GM19455 (cell line): ENCODE measurements around the gene ARL6IP1.
A peak's percentile ranks its signal among the peaks of the same experiment; 100 is the strongest.
"Not testable (repeated sequence)": the region's sequence is repeated elsewhere in the genome, so short reads cannot be mapped to it uniquely, and the experiment has no call there.

Experiments used
- ATAC-seq: cut with Tn5 transposase; IDR thresholded peaks from one replicate; pipeline ENCODE4 v1.9.1; 2021; ENCODE audit not compliant: unreplicated experiment

Gene ARL6IP1

DNA sequence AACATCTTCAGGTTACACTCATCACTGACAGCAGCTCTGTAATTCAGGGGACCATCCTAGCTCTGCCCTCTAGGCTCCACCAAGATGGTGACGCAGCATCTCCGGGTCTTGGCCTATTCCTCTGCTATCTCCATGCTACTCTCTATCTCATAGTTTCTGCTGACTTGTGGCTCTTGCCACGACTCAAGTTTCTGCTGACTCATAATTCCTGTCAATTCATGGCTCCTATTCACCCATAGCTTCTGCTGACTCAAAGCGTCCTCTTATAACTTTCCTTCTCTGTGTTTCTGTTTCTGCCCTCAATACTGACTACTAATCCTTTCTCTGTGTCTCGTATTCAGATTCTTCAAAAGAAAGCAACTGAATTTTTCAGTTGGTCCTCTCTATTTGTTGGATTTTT lies 38.6 kb downstream of the ARL6IP1 start:
- peak; percentile 47 for ATAC-seq

GRCh38 chr16:18759598-18760520 lies 41.5 kb downstream of the ARL6IP1 start:
- peak; percentile 53 for ATAC-seq

DNA sequence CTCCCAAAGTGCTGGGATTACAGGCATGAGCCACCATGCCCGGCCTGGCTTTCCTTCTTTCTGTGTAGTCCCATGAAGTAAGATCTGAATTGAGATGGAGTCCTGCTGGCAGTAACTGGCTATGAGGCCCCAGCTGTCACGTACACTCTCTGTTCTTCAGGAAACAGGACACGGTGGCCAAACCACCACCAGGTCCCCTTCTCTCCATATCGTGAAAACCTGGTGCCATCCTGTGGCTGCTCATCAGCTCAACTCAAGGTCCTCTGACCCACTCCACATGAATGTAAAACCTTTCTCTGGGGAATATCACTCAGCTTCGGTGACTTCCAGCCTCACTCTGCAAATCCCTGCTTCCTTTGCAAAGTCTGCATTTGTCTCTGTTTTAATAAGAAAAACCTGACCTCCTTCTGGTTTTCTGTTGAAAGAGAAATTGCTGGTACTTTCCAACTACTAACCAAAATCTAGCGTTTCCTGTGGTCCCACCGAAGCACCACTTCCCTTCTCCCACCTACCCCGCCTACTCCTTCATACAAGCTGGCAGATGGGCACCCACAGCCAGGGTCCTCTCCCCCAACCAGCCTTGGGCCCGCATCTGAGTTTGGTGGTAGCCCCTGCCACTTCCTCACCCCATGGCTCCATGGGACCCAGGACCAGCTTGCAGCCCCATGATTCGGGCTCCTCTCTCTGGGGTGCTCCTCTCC lies 43.2 kb downstream of the ARL6IP1 start:
- ATAC-seq, result not testable (repeated sequence)

DNA sequence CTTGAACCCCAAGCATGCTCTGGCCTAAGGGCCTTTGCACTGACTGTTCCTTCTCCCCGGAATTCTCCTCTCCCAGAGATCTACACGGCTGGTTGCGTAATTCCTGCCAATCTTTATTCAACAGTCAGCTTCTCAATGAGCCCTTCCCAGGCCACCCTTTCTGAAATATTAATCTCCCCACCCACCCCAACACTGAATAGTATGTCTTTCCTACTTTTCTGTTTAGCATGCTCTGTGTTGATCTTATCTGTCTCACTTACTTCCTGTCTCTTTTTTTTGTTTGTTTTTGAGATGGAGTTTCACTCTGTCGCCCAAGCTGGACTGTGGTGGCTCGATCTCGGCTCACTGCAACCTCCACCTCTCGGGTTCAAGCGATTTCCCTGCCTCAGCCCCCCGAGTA lies 44.7 kb downstream of the ARL6IP1 start:
- not testable (repeated sequence) for ATAC-seq

GRCh38 chr16:18742870-18743269 lies 58.5 kb downstream of the ARL6IP1 start:
- ATAC-seq, result not testable (repeated sequence)
